Coronary artery (tissue), 2 donors: Measurements from ENCODE around the gene SLC39A2.

ENCODE experiments used
- DNase-seq: peaks from one replicate; pipeline ENCODE4 v3.0.0-alpha.2; 2017; ENCODE audit warnings: low spot score
- H3K27ac ChIP-seq, 2 donors: fragments of 200-600 bp; sonication (generic); one replicate each; pipeline ENCODE4 v1.5.1; 2016 to 2019
- H3K4me3 ChIP-seq: fragments of 200-600 bp; sonication (generic); 2 replicates; pipeline ENCODE4 v1.5.1; 2016; ENCODE audit warnings: mild to moderate bottlenecking, moderate library complexity
- CTCF ChIP-seq: fragments of 200-600 bp; sonication (generic); IDR thresholded peaks from one replicate; pipeline ENCODE4 v1.5.1; 2019; ENCODE audit warnings: antibody characterized with exemption

Gene SLC39A2

GRCh38 chr14:21016413-21017190 lies 17.5 kb downstream of the SLC39A2 start:
- H3K4me3 ChIP-seq, result no peak overlapping the region
- no peak for TF ChIP-seq CTCF
- H3K27ac ChIP-seq, result no peak overlapping the region
- no peak for DNase-seq

GRCh38 chr14:21017528-21018245 lies 18.6 kb downstream of the SLC39A2 start:
- H3K27ac ChIP-seq, result no peak overlapping the region

GRCh38 chr14:21018286-21018685 lies 19.2 kb downstream of the SLC39A2 start:
- Histone ChIP-seq H3K4me3 (no peak overlapping the region), H3K27ac (no peak overlapping the region)
- TF ChIP-seq CTCF, result no peak
- peak; percentile 14 for DNase-seq

More at GRCh38 chr14:21017528-21018245, 18.6 kb downstream of the SLC39A2 start:
- no peak overlapping the region for H3K4me3 ChIP-seq
- DNase-seq, result peak; percentile 72
- no peak for TF ChIP-seq CTCF

GRCh38 chr14:21018781-21019180 lies 19.7 kb downstream of the SLC39A2 start:
- TF ChIP-seq CTCF, result no peak
- Histone ChIP-seq H3K4me3 (no peak overlapping the region), H3K27ac (no peak overlapping the region)
- peak; percentile 22 for DNase-seq

GRCh38 chr14:21019366-21019765 lies 20.3 kb downstream of the SLC39A2 start:
- no peak overlapping the region for H3K27ac ChIP-seq
- DNase-seq, result peak; percentile 31
- H3K4me3 ChIP-seq, result no peak overlapping the region
- TF ChIP-seq CTCF, result no peak

- Histone ChIP-seq H3K4me3 (no peak overlapping the region), H3K27ac (no peak overlapping the region)
- no peak for TF ChIP-seq CTCF
- DNase-seq, result peak; percentile 38
Measured at GRCh38 chr14:21020977-21021545, 22.0 kb downstream of the SLC39A2 start.
